Loucy (cell line): ENCODE measurements around the gene PKP1.

Source experiments
- H2AFZ ChIP-seq: fragments of 200-600 bp; sonication (generic); 2 replicates; pipeline ENCODE4 v1.6.0; 2016; ENCODE audit warnings: antibody characterized with exemption, mild to moderate bottlenecking, low read length, moderate library complexity
- H3F3A ChIP-seq: fragments of 200-600 bp; 2 replicates; pipeline ENCODE4 v1.6.0; 2016; ENCODE audit warnings: antibody characterized with exemption, low read depth, mild to moderate bottlenecking
- H3K27me3 ChIP-seq: fragments of 200-600 bp; sonication (generic); 2 replicates; pipeline ENCODE4 v1.6.1; 2014; ENCODE audit warnings: low read length, mild to moderate bottlenecking; ENCODE audit not compliant: insufficient read depth, poor library complexity, severe bottlenecking
- H3K36me3 ChIP-seq: fragments of 200-600 bp; sonication (generic); 2 replicates; pipeline ENCODE4 v1.6.1; 2016; ENCODE audit warnings: low read length; ENCODE audit not compliant: insufficient read depth
- H3K4me1 ChIP-seq: fragments of 200-600 bp; sonication (generic); 2 replicates; pipeline ENCODE4 v1.5.1; 2014; ENCODE audit warnings: low read length, mild to moderate bottlenecking; ENCODE audit not compliant: insufficient read depth, poor library complexity, severe bottlenecking
- H3K4me2 ChIP-seq: fragments of 200-600 bp; sonication (generic); 2 replicates; pipeline ENCODE4 v1.6.0; 2014; ENCODE audit warnings: antibody characterized with exemption, low read length, low read depth, mild to moderate bottlenecking; ENCODE audit not compliant: poor library complexity, severe bottlenecking
- H3K4me3 ChIP-seq: fragments of 200-600 bp; sonication (generic); 2 replicates; pipeline ENCODE4 v1.5.1; 2014; ENCODE audit warnings: low read length, mild to moderate bottlenecking, mixed read lengths; ENCODE audit not compliant: poor library complexity, severe bottlenecking
- H3K79me2 ChIP-seq: fragments of 200-600 bp; sonication (generic); 2 replicates; pipeline ENCODE4 v1.6.1; 2014; ENCODE audit warnings: low read length; ENCODE audit not compliant: insufficient read depth
- H3K9ac ChIP-seq: fragments of 200-600 bp; sonication (generic); 2 replicates; pipeline ENCODE4 v1.6.0; 2014; ENCODE audit warnings: mild to moderate bottlenecking, low read depth, low read length, moderate library complexity; ENCODE audit not compliant: poor library complexity, severe bottlenecking
- H3K9me2 ChIP-seq: fragments of 200-600 bp; sonication (generic); replicated peaks from 2 replicates; pipeline ENCODE4 v1.6.1; 2016; ENCODE audit warnings: low read depth, low read length, mixed read lengths
- H3K9me3 ChIP-seq: fragments of 200-600 bp; sonication (generic); 2 replicates; pipeline ENCODE4 v1.6.1; 2014; ENCODE audit warnings: mild to moderate bottlenecking, antibody characterized with exemption, low read length, low read depth; ENCODE audit not compliant: insufficient read depth
- H4K20me1 ChIP-seq: fragments of 200-600 bp; sonication (generic); 2 replicates; pipeline ENCODE4 v1.6.0; 2014; ENCODE audit warnings: antibody characterized with exemption, low read length, mild to moderate bottlenecking; ENCODE audit not compliant: insufficient read depth, poor library complexity, severe bottlenecking
- CTCF ChIP-seq: fragments of 200-600 bp; sonication (generic); conservative IDR thresholded peaks from 2 replicates; pipeline ENCODE4 v1.5.1; 2014; ENCODE audit warnings: mild to moderate bottlenecking, antibody characterized with exemption, low read length
- EZH2phosphoT487 ChIP-seq: fragments of 200-600 bp; IDR thresholded peaks from 2 replicates; pipeline ENCODE4 v1.6.1; 2018; ENCODE audit warnings: antibody characterized with exemption, mild to moderate bottlenecking, moderate library complexity, borderline replicate concordance

Gene PKP1

GRCh38 chr1:201304126-201304525 is 20.8 kb downstream of the PKP1 start:
- no peak overlapping the region for H3K4me3 ChIP-seq
- H3K4me1 ChIP-seq: no peaks in the 10 kb centered on the region
- H2AFZ ChIP-seq: no peak overlapping the region
- H3K79me2 ChIP-seq: no peaks in the 10 kb centered on the region
- no peaks in the 10 kb centered on the region for H4K20me1 ChIP-seq
- TF ChIP-seq CTCF: no peak
- TF ChIP-seq EZH2phosphoT487: no peak
- no peaks in the 10 kb centered on the region for H3F3A ChIP-seq
- H3K9me2 ChIP-seq: no peaks in the 10 kb centered on the region
- H3K9ac ChIP-seq: no peak overlapping the region
- no peaks in the 10 kb centered on the region for H3K9me3 ChIP-seq
- no peaks in the 10 kb centered on the region for H3K27me3 ChIP-seq
- H3K4me2 ChIP-seq: no peak overlapping the region
- H3K36me3 ChIP-seq: no peaks in the 10 kb centered on the region

- Histone ChIP-seq H2AFZ (no peak overlapping the region), H4K20me1 (no peaks in the 10 kb centered on the region), H3K4me1 (no peaks in the 10 kb centered on the region), H3K4me3 (no peak overlapping the region), H3K79me2 (no peaks in the 10 kb centered on the region), H3K36me3 (no peaks in the 10 kb centered on the region), H3K4me2 (no peak overlapping the region), H3K9ac (no peak overlapping the region), H3K27me3 (no peaks in the 10 kb centered on the region), H3K9me2 (no peaks in the 10 kb centered on the region), H3K9me3 (no peaks in the 10 kb centered on the region), H3F3A (no peaks in the 10 kb centered on the region)
- TF ChIP-seq EZH2phosphoT487 (no peak), CTCF (no peak)
These were observed 22.5 kb downstream of the PKP1 start for GRCh38 chr1:201305815-201306214.

GRCh38 chr1:201307231-201307630 is 23.9 kb downstream of the PKP1 start:
- H3K9me3 ChIP-seq: no peaks in the 10 kb centered on the region
- no peak overlapping the region for H3K4me2 ChIP-seq
- TF ChIP-seq EZH2phosphoT487 (no peak), CTCF (no peak)
- H2AFZ ChIP-seq: no peak overlapping the region
- H3K9ac ChIP-seq: no peak overlapping the region
- no peaks in the 10 kb centered on the region for H3K79me2 ChIP-seq
- no peaks in the 10 kb centered on the region for H3F3A ChIP-seq
- no peaks in the 10 kb centered on the region for H3K9me2 ChIP-seq
- no peaks in the 10 kb centered on the region for H3K4me1 ChIP-seq
- no peaks in the 10 kb centered on the region for H4K20me1 ChIP-seq
- H3K27me3 ChIP-seq: no peaks in the 10 kb centered on the region
- no peak overlapping the region for H3K4me3 ChIP-seq
- H3K36me3 ChIP-seq: no peaks in the 10 kb centered on the region
